ENCODE data around the gene SCP2.

Gene SCP2

DNA sequence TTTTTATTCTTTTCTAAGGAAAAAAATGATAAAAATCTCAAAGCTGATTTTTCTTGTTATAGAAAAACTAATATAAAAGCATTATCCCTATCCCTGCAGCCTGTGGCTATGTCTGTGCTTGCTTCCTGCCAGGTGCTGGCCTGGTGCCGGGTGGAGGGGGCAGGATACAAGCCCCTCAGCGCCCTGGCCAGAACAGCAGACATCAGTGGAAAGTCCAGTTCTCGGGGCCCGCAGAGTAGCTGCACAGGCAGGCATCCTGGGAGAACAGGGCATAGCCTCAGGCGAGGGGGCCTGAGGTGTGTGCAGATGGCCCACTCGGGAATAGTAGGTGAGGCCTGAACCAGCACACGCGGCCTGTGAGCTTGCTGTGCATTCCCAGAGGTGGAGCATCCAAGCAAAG is 158.3 kb downstream of the SCP2 start:
- DNase-seq = no peak

DNA sequence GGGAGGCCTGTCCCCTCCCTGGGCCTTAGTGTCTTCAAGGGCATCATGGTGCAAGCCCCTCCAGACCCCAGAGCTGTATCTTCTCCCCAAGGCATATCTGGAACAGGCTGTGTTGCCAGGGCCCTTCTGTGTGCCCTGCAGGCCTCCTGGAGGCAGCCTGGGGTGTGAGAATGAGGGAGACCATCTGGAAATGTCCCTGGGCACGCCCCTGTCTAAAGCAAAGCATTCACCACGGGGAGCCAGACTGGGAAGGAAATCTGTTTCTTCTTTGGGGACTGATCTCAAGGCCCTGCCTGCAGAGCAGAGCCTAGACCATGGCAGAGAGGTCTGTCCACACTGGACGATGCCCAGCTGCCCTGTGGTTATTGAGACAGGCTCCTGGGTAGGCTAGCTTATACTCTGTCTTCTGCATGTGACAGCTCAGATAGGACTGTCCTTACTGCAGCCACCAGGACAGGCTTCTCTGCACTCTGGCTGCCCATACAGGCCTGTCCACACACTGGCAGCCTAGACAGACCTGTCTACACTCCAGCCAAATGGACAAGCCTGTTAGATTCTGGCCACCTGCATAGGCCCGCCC is 159.5 kb downstream of the SCP2 start:
- peak; percentile 44 for DNase-seq

DNA sequence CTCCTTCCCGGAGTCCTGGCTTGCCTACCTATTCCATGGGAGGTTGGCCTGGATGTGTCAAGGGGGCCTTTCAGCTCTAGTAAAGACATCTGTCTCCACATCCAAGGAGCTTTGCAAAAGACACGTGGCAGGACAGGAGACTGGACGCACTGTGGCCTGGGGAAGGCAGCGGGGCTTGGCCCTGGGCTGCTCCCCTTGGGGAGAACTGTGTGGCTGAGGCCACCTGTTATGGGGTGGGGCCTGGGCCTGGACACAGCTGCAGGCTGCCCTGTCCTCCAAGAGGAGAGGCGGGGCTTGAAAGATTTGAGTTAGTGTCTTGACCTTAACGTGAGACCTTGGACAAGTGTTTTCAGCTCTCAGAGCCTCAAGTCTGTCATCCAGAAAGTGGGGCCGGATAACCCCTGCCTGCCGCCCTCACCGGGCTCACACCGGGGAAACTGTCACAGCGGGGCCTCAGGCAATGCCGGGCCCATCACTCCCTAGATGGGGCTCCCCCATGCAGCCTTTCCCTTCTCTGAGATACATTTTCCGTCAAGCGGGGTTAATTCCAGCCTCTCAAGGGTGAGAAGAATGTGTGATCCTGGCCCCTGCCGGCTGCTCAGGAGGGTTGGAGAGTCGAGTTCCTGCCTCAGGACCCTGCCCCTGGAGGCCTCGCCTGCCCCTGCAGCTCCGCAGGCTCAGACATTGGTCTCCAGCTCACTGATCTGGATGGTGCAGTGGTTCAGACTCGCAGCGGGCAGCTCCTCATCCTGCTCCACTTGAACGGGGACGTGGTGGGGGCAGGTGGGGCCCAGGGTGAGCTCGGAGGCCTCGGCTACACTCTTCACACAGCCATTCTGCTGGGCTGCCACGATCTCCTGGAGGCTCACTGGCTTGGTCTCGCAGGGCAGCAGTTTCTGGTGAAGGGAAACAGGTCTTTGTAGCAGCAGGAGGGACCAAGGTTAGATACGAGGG is 160.5 kb downstream of the SCP2 start:
- DNase-seq = peak; percentile 30

DNA sequence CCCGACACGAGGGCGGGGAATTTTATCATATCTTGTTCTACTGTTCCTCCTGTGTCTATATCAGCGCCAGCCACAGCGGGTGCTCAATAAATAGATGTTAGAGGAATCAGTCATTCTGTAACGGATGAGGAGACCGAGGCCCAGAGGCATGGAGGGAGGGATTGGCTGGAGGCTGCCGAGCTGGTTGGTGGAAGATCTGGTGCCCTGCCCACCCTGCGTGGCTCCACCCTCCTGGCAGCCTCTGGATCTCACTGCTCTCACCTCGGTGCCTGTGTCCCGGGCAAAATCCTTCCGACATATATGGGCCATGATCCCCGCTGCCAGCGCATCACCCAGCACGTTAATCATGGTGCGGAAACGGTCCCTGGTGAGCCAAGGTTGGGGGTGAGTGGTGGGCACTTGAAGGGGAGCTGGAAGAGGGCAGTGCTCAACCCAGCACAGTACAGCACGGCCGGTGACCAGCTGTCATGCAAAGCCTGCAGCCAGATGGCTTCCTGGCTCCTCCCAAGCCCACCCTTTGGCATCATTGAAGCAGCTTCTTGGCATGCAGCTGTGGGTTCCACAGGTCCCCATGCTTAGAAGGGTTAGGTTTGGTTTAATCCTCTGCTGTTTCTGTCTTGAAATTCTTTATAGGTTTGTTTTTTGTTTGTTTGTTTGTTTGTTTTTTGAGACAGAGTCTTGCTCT is 161.7 kb downstream of the SCP2 start:
- DNase-seq = peak; percentile 82

DNA sequence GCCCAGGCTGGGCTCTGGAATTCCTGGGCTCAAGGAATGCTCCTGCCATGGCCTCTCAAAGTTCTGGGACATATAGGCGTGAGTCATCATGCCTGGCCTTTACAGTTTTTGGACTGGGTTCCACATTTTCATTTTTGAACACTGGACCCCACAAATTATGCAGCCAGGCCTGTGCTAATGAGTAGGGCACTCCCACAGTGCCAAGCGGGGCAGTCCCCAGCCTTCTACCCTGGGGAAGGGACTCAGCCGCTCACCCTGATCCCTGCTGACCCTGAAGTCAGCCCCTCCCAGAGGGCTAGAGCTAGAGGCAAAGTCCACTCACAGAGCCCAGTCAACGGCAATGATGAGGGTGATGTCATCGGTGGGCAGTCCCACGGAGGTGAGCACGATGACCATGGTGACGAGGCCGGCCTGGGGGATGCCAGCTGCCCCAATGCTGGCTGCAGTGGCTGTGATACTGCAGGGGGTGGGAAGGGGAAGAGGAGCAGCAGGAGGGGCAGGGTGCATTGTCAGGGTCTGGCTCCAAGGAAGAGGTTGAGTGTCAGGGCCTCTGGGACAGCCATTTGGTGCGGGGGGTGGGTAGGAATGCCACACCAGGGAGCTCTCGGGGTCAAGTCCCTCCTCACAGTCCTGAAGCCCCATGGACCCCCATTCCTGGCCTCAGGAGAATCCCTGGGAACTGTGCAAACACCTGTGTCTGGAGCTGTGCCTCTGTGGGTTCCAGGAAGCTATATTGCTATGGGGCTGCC is 162.6 kb downstream of the SCP2 start:
- DNase-seq = no peak

DNA sequence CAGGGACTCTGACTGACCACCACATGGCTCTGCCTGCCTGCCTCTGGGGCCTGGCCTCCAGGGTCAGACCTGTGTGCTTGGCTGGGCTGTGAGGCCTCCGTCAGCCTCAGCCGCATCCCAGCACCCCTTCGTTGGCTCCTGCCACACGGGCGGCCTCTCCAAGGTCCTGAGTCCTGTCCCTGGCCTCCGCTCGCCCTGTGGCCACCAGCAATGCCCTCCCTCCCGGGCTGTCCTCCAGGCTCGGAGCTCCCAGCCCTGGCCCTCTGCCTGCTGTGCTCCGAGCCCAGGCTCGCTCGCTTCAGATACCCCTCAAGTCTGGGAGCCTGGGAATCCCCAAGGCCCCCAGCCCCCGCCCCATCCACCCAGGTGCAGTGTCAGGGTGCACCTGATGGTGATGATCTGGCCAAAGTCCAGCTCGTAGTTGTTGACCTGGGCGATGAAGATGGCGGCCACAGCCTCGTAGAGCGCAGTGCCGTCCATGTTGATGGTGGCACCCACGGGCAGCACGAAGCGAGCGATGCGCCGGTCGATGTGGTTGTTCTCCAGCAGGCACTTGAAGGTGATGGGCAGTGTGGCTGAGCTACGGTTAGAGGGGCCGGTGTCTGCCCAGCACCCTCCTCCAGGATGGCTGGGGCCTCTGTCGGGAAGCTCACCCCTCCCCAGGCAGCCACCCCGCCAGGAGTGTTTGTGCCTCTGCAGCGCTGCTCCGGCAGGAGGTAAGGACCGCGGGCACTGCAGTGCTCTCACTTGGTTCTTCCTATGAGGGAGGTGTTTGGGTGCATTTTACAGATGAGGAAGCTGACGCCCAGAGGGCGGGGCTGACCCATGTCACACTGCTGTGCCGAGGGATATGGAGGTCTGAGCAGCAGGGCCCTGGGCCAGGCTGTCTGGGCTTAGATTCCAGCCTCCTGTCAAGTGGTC is 163.4 kb downstream of the SCP2 start:
- no peak for DNase-seq

DNA sequence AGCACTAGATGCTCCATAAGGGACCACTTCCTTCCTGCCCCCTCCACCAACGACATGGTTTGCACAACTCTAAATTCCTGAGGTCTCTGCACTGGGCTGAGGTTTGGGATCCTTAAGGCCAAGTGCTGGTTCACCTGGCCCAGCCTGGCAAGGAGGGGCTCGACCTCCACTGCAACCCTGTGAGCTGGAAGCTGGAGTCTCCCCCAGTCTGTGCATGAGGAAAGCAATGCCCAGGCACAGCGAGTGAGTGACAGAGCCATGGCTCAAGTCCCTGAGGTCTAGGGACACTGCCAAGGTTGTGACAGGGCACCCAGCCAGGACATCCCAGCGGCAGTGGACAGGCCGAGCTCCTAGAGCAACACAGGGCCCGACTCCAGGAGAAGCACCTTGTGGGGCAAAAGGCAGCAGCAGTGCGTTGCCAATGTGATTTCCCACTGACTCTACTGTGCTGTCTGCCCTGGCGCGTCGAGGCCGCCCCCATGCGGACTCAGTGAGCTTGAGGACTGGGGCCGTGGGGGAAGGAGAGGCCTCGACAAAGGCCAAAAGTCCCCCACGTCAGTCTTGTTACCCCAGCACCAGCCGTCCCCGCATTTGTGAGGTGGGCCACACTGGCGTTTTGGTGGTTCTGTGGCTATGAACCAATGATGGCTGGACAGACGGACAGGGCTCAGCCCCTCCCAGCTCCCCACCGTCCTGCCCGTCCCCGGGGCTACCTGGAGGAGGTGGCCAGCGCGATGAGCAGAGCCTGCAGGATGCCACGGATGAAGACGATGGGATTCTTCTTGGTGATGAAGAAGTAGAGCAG is 165.0 kb downstream of the SCP2 start:
- no peak for DNase-seq

DNA sequence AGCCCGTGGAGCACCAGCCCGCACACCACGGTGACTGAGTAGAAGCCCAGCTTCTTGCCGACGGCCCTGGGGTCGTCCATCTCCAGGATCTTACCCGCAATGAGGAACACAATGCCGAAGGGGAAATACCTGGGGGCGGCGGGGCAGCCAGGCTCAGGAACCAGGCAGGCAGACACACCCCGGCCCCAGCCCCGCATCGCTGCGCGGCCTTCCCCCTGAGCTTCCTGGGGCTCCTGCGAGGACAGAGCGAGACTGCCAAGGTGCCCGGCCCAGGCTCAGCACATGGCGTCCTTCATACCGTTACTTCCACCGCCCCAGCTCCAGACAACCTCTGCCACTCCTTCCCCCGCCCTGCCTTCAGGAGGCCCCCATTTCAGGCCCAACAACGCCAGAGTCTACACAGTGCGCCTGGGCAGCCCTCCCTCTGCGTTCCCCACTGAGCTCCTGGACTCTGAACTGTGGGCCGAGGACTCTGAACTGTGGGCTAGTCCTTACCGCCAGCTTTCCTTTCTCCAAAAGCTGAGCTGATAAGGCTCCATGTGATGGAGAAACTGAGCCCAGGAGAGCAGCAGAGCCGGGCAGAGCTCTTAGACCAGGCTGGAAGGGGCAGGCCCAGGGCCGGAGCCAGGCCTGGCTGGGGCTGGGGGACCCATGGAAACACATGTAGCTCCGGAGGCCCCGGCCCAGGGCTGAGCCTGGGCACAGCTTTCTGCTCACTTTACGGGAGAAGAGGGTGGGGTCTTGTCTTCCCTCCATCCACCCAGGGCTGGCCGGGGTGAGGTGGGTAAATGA is 165.8 kb downstream of the SCP2 start:
- no peak for DNase-seq

DNA sequence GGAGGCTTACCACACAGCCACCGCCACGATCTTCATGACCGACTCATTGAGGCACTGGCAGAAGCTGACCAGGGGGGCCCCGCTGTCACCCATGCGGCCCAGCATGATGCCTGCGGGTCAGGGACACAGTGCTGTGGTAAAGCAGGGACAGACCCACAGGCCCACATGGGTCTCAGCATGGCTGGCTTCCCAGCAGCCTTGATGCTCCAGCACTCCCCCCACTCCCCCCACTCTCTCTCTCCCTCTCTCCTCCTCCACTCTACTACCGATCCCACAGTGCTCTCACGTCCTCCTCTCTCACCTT is 166.3 kb downstream of the SCP2 start:
- DNase-seq = no peak

DNA sequence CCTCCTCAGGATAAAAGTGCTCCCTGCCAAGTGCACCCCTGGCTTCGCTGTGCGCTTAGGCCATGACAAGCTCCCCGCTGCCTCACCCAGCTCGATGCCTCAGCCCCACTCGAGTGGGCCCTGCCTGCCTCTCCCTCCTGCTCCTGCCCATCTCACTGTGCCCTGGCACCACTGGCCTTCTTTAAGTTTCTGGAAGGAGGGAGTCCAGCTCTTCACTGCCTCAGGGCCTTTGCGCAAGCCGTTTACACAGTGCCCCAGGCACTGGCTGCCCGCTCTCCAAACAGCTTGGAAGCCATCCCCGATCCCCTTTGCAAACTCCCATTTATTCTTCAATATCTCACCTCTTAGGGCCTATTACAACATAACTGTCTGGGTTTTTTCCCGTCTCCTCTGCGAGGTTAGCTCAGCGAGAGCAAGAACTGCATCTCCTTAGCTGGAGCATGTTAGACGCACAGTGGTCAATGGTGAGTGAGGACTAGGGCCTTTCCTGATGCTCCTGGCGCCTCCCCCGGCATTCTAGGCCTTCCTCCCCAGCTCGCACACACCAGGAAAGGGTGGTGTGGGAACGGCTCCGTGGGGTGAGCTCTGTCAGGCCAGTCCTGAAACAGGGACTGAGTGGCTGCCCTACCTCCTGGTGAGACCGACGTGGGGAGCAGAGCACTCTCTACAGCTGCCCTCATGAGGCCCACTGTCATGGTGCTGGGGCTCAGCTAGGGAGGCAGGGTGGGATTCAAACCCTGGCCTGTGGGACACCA is 166.9 kb downstream of the SCP2 start:
- DNase-seq = no peak

DNA sequence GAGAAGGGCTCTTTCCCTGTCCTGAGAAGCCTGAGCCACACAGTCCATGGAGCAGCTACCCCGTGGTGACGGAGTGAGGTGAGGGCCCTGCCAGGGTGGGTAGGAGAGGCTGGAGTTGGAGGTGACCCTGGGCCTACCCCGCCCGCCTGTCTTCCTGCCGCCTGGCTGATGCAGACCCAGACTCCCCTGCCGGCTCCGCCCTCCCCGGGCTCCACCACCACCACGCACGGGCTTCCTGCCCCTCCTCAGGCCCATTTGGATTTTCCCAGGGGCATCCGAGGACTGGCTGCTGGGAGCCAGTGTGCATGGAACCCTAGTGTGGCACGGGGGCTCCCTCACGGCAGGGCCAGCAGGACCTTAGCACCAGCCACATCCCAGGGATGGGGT is 167.4 kb downstream of the SCP2 start:
- no peak for DNase-seq

All from NCI-H82 (cell line).